Measurements from ENCODE around the gene COTL1.

COTL1 gene

DNA sequence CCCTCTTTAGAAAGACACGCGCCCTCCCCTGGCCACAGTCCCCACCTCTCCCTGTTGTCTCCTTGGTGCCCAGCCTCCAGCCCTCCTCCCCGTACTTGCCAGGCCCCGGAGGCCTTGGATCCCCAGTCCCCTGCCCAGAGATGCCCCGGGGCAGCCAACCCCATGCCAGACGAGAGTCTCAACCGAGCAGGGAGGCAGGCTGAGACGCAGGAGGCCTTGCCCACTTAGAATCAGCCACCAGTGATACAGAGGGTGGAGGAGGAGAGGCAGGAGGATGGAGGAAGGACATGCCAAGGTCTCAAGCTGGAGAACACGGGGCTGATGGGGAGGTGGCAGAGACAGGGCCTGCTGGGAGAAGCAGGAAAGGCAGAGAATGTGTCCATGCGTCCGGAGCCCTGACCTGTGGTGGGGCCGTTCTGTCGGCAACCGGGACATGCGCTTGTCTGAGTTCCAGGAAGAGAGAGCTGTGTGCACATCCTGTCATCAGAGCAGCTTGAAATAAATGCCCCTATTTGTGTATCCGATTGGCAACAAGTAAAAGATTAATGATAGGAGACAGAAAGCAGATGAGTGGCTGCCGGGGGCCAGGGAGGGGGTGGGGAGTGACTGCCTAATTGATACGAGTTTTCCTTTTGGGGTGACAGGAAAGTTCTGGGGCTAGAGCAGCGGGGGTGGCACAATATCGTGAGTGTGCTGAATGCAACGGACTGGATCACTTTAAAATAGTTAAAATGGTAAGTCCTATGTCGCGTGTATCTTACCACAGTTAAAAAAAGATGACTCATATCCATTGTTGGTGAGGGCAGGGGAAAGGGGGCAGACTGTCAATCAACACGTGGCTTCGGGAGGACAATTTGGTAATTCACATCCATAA lies 68.7 kb downstream of the COTL1 start:
- peak; percentile 93 for DNase-seq (ENCODE audit: low spot score)

- no peak for DNase-seq (ENCODE audit: low spot score)
Observed at GRCh38 chr16:84548508-84548907, 69.4 kb downstream of the COTL1 start.

DNA sequence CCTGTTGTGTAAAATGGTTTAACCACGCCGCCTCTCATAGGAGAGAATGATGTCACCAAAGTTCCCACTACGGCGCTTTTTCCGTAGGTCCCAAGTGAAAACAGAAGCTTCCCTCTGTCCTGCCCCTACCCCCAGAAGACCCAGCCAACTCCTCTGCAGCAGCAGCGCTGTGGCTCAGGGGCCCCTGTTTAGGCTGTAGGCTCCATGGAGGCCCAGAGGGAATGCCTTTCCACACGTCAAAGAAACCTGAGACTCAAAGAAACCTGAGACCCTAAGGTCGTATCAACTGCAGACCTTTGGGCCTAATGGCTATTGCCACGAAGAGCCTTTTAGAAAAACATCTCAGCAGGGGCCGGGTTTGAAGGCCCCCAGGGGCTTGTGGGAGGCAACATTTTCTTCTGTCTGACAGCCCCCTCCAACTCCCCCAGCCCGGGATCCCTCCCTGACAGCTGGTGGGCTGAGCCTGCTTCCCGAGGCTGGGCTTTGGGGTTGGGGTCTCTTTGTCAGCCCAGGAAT lies 70.3 kb downstream of the COTL1 start:
- no peak for DNase-seq (ENCODE audit: low spot score)

- DNase-seq (ENCODE audit: low spot score) = no peak
Observed at GRCh38 chr16:84546669-84547545, 71.0 kb downstream of the COTL1 start.

DNA sequence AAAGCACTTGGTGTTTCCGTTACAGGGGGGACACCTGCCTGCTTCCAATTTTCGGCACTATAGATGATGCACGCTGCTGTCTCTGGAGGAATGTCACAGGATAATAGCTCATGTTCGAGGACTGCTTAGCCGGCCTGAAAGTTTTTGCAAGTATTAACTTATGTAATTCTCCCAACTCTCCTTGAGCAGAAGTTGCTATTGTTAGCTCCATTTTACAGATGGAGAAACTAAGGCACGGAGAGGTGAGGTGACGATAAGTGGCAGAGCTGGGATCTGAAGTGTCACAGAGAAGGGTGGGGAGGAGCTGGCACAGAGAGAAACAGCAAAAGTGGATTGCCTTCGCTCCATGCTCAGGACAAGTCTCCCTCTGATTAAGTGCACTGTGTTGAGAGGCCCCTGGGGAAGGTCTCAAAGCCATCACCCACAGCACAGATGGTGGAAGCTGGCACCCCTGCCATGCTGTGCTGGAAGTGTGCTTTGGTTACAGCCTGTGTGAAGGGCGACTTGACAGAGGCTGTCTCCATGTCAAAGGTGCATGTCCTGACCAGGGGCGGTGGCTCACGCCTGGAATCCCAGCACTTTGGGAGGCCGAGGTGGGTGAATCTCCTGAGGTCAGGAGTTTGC lies 72.7 kb downstream of the COTL1 start:
- no peak for DNase-seq (ENCODE audit: low spot score)

GRCh38 chr16:84544031-84544773 lies 73.7 kb downstream of the COTL1 start:
- DNase-seq (ENCODE audit: low spot score) = no peak

DNA sequence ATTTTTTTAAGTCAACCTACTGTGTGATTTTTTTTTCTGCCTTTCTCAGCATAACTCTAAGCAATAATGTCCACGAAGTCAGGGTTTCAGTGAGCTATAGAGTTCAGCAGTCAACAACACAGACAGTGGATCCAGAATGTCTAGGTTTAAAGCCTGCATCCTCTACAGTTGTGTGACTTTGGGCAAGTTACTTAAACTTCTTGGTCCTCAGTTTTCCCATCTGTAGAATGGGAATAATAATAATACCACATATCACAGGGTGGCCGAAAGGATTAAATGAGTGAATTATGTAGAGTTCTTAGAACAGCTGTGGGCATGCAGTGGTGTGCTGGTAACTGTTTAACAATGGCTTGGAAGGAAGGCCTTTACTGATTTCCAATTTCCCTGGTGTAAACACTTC lies 74.6 kb downstream of the COTL1 start:
- DNase-seq (ENCODE audit: low spot score) = no peak

DNA sequence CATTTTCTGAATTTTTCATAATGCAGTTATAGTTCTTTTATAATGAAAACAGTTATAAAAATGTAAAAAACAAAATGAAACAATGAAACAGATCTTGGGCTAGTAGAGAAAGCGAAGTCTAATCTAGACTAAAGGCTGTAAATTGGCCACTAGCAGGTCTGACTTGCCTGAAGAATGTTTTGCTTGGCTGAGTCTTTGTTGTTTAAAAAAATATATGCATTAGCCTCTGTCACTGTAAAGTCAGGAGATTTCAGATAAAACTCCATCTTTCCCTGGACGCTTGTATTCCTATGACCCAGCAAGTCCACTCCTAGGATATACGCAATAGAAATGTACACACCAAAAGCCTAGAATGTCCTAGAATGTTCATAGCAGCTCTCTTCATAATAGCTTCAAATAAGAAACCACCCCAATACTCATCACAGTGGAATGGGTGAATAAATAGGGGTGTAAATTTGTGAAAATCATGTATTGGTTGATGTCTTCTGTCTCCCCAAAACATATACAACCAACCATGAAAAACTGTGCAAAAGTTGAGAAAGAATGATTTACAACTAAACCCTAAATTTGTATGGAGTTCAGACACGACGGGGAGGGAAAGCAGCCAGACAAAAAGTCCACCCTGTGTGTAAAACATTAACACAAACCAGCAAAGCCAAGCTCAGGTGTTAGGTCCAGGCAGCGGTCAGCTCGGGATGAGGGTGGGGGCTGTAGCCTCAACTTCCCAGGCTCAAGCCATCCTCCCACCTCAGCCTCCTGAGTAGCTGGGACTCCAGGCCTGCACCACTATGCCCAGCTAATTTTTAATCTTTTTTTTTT lies 75.7 kb downstream of the COTL1 start:
- DNase-seq (ENCODE audit: low spot score) = no peak

GRCh38 chr16:84540194-84540593 lies 77.7 kb downstream of the COTL1 start:
- DNase-seq (ENCODE audit: low spot score) = no peak

DNA sequence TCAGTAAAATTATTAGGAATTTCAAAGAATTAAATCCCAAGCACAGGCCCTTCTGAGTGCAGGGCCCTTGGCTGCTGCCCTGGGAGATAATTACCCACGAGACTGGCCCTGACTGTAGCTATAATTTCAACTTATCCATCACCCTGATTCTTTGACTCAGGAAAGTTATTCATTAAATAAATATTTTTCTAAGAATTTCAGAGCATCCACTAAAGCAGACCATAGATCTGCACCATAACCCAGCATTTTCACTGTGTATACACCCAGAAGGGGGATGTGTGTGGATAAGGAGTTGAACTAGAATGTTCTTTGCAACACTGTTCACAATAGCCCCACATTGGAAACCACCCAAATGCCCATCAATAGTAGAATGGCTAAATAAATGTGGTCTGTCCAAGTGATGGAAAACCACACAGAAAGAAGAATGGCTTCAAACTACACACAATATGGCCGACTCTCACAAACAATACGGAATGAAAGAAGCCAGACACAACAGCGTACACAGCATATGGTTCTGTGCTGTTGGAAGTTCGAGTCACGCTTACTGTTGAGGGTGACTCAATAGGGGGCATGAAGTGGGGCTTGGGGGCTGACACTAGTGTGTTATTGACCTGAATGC lies 79.5 kb downstream of the COTL1 start:
- no peak for DNase-seq (ENCODE audit: low spot score)

- DNase-seq (ENCODE audit: low spot score) = peak; percentile 47
Observed at GRCh38 chr16:84537491-84538151, 80.3 kb downstream of the COTL1 start.

GRCh38 chr16:84535851-84536250 lies 82.0 kb downstream of the COTL1 start:
- DNase-seq (ENCODE audit: low spot score) = no peak

- no peak for DNase-seq (ENCODE audit: low spot score)
Observed at GRCh38 chr16:84535408-84535807, 82.5 kb downstream of the COTL1 start.

GRCh38 chr16:84534815-84535214 lies 83.1 kb downstream of the COTL1 start:
- DNase-seq (ENCODE audit: low spot score) = no peak

DNA sequence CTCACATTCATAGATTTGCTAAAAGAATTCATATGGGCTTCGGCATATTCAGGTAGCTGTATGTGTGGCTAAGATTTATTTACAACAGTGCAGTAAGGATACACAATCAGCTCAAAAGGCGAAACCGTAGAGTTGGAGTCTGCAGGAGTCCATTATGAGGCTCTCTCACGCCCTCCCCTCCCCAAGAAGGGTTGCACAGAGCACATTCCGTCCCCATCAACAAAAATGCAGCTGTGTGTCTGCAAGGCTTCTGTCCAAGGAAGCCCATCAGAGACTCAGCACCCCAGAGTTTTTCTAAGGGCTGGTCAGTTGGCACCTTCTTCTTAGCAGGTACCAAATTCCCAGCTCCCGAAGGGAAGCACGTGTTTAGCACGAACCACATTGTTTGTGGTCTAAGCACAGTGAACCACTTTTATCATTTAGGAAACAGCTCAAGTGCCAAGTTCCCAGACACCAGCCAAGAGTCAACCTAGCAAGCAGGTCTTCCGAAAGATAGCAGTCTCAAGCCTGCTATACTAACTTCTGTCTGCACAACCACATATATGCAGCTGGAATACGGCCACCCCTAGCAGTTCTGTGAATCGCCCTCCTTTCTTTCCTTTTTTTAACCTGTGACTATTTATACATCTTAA lies 84.9 kb downstream of the COTL1 start:
- no peak for DNase-seq (ENCODE audit: low spot score)

GRCh38 chr16:84532291-84532724 lies 85.6 kb downstream of the COTL1 start:
- peak; percentile 97 for DNase-seq (ENCODE audit: low spot score)

DNA sequence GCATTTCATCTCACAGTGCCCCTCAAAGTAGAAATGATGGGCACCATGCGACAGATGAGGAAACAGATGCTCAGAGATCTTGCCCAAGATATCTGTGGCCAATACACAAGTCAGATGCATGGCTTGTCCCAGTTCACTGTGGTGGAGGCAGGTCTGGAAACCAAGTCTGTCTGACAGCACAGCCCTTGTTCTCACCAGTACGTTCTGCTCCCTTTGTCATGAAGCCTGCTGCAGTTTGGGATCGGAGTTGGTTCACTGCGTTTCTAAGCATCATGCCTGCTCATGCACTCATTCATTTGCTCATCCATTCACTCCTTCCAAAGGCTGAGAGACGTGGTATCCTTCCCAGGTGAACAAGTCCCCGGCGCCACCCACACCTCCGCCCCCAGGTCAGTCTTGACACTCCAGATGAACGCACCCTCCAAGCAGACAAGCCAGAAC lies 86.2 kb downstream of the COTL1 start:
- no peak for DNase-seq (ENCODE audit: low spot score)

GRCh38 chr16:84530590-84530989 lies 87.3 kb downstream of the COTL1 start:
- DNase-seq (ENCODE audit: low spot score) = no peak

GRCh38 chr16:84529607-84530006 lies 88.3 kb downstream of the COTL1 start:
- DNase-seq (ENCODE audit: low spot score) = no peak
